ENCODE data around the gene HIBCH.

DNA sequence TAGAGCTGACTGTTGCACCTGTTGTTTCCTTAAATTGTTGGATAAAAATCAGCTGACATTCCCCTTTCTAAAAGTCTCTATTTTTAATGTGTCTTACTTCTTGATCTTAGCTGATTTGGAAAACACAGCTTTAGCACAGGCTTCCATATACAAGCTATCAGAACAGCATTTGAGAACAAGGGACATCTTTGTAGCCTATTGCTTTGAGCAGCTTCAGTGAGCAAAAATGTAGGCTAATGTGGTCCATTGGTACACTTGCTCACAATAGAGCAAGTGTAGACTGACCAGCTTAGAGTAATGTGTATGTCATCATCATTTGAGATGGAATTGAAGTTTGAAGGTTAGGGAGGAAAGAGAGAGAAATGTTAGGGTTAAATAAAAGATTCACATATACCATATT is 30.7 kb upstream of the HIBCH start:
- TF ChIP-seq JUN (IDR thresholded peaks at IDR 0.05; ENCODE audit: borderline replicate concordance, insufficient read depth, insufficient read length, low read depth), result no peak
- TF ChIP-seq, protein P1, sequence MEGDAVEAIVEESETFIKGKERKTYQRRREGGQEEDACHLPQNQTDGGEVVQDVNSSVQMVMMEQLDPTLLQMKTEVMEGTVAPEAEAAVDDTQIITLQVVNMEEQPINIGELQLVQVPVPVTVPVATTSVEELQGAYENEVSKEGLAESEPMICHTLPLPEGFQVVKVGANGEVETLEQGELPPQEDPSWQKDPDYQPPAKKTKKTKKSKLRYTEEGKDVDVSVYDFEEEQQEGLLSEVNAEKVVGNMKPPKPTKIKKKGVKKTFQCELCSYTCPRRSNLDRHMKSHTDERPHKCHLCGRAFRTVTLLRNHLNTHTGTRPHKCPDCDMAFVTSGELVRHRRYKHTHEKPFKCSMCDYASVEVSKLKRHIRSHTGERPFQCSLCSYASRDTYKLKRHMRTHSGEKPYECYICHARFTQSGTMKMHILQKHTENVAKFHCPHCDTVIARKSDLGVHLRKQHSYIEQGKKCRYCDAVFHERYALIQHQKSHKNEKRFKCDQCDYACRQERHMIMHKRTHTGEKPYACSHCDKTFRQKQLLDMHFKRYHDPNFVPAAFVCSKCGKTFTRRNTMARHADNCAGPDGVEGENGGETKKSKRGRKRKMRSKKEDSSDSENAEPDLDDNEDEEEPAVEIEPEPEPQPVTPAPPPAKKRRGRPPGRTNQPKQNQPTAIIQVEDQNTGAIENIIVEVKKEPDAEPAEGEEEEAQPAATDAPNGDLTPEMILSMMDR (IDR thresholded peaks at IDR 0.05; ENCODE audit: extremely low read depth in 1 of 2, insufficient read depth in 1 of 2, low read depth in 1 of 2, low read length in 2 of 2), result no peak
- TF ChIP-seq POLR2AphosphoS5 (IDR thresholded peaks at IDR 0.05; ENCODE audit: insufficient read depth, low read depth, low read length), result no peak
- TF ChIP-seq POLR2A (IDR thresholded peaks at IDR 0.05; ENCODE audit: low read depth, low read length), result no peak
- no peak for TF ChIP-seq EZH2 (IDR thresholded peaks at IDR 0.05; ENCODE audit: borderline replicate concordance, low read depth, low read length, severe bottlenecking)
- TF ChIP-seq GATA2 (IDR thresholded peaks at IDR 0.05; ENCODE audit: insufficient read depth, insufficient read length, low read depth, low read length), result no peak
- TF ChIP-seq MYC (IDR thresholded peaks at IDR 0.05; ENCODE audit: low read depth, low read length), result no peak
- TF ChIP-seq, protein P2, sequence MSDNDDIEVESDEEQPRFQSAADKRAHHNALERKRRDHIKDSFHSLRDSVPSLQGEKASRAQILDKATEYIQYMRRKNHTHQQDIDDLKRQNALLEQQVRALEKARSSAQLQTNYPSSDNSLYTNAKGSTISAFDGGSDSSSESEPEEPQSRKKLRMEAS (IDR thresholded peaks at IDR 0.05; ENCODE audit: insufficient read depth, insufficient read length), result no peak
- TF ChIP-seq FOS (IDR thresholded peaks at IDR 0.05; ENCODE audit: borderline replicate concordance, insufficient read depth, low read length), result no peak
